C1 segment of cervical spinal cord (tissue), 14 donors: Measurements from ENCODE around the gene SIK3.
"Not testable (repeated sequence)": the region's sequence is repeated elsewhere in the genome, so short reads cannot be mapped to it uniquely, and the experiment has no call there.

ENCODE experiments used
- DNase-seq, 14 donors: peaks; one replicate each; lab custom pipeline; 2025; lab: John Stamatoyannopoulos, UW

SIK3 gene

GRCh38 chr11:116842117-116842516, 256.1 kb downstream of the SIK3 start:
- no peak for DNase-seq

- no peak for DNase-seq
Measured at GRCh38 chr11:116840746-116841296, 257.4 kb downstream of the SIK3 start.

- DNase-seq, result peak in 2 of 14 donors; percentile 9 to 10
Measured at GRCh38 chr11:116840224-116840745, 257.9 kb downstream of the SIK3 start.

- DNase-seq, result no peak
Measured at GRCh38 chr11:116838321-116839084, 259.7 kb downstream of the SIK3 start.

GRCh38 chr11:116837231-116838091, 260.8 kb downstream of the SIK3 start, which contains the start of gene APOA1:
Gene APOA1, minus strand, starts transcription at chr11:116837622. Its CDS starts 235 bp downstream, at chr11:116837387.
- DNase-seq, result no peak

GRCh38 chr11:116836632-116836991, 261.6 kb downstream of the SIK3 start:
- no peak for DNase-seq

GRCh38 chr11:116835791-116836631, 262.2 kb downstream of the SIK3 start:
- DNase-seq, result peak in 13 of 14 donors; percentile 29 to 84 (median 71)

- no peak for DNase-seq
Measured at GRCh38 chr11:116835042-116835772, 263.0 kb downstream of the SIK3 start.

- DNase-seq, result not testable (repeated sequence)
Measured at GRCh38 chr11:116834535-116835041, 263.6 kb downstream of the SIK3 start.

GRCh38 chr11:116833816-116834534, 264.3 kb downstream of the SIK3 start:
- no peak for DNase-seq

- DNase-seq, result no peak
Measured at GRCh38 chr11:116833491-116833815, 264.8 kb downstream of the SIK3 start.

GRCh38 chr11:116832350-116833290, 265.6 kb downstream of the SIK3 start:
- DNase-seq, result no peak

- DNase-seq, result no peak
Measured at GRCh38 chr11:116831790-116832349, 266.4 kb downstream of the SIK3 start.

- DNase-seq, result no peak
Measured at GRCh38 chr11:116830184-116830912, 267.9 kb downstream of the SIK3 start.

GRCh38 chr11:116829525-116830183, 268.6 kb downstream of the SIK3 start, which contains the start of gene APOC3:
Gene APOC3, plus strand, starts transcription at chr11:116829907. Its CDS starts 676 bp downstream, at chr11:116830583.
- DNase-seq, result no peak

- DNase-seq, result no peak
Measured at GRCh38 chr11:116828632-116829524, 269.4 kb downstream of the SIK3 start.
